DMS153 treated with DMSO at 0.1 percent for 48 hours (cell line): ENCODE results near the gene NRN1L.
"Not testable (repeated sequence)": the region's sequence is repeated elsewhere in the genome, so short reads cannot be mapped to it uniquely, and the experiment has no call there.

ENCODE experiments used
- DNase-seq: peaks from one replicate; lab custom pipeline; 2025; ENCODE audit not compliant: unreplicated experiment; lab: John Stamatoyannopoulos, UW

Gene NRN1L

DNA sequence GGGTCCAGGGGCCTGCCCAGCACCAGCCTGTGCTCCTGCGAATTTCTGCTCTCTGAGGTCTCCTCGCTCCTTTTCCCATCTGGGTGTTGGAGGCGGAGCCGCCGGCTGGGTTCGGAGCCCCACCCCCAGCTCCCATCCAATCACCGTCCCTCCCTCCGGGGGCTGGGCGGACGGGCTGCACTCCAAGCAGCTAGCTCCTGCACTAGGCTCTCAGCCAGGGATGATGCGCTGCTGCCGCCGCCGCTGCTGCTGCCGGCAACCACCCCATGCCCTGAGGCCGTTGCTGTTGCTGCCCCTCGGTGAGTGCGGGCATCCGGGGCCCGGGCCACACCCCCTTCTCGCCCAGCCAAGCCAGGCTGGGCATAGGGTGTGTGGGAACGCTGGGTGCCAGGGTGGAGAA is at the start of gene NRN1L:
TSS of gene NRN1L (plus strand) at position 202 of the 400 bp plus-strand sequence. CDS start at position 221, 19 bp downstream.
- peak; percentile 66 for DNase-seq

DNA sequence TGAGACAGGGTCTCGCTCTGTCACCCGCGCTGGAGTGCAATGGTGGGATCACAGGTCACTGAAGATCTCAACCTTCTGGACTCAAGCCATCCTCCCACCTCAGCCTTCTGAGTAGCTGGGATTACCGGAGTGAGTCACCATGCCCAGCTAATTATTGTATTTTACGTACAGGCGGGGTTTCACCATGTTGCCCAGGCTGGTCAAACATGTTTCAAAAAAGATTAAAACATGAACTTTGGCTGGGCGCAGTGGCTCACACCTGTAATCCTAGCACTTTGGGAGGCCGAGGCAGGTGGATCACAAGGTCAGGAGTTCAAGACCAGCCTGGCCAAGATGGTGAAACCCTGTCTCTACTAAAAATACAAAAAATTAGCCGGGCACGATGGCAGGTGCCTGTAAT is 47.5 kb upstream of the NRN1L start:
- not testable (repeated sequence) for DNase-seq

GRCh38 chr16:67837811-67838210 is 46.9 kb upstream of the NRN1L start:
- no peak for DNase-seq

DNA sequence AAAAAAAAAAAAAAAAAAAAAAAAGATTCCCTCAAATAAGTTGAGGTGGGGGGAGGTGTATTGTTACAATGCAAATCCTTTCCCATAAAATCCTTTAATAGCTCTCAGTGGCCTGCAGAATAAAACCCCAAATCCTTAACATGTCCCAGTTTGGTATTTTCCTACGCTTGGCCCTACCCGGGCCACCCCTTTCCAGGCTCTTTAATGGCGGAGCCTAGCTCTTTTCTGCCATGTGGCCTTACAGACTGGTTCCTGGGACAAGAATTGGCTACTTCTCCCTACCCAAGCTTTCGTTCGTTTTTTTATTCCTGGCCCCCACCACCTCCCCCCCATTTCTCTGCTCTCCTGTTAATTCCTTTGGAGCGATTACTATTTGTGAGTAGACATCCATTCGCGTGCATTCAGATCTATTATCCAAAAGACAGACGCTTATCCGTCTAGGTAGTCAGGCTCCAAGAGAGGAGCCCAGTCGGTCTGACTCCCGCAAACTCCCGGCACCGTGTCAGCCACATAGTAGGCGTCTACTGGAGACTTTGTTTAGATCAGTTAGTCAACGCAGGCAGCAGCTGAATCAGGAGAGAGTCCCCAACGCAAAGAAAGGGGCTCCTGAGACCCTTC is 43.4 kb upstream of the NRN1L start:
- DNase-seq: no peak

GRCh38 chr16:67841816-67842508 is 42.7 kb upstream of the NRN1L start, which contains the start of gene THAP11:
TSS of gene THAP11 (plus strand) at chr16:67842320. CDS start at chr16:67842555, 235 bp downstream.
- peak; percentile 91 for DNase-seq

DNA sequence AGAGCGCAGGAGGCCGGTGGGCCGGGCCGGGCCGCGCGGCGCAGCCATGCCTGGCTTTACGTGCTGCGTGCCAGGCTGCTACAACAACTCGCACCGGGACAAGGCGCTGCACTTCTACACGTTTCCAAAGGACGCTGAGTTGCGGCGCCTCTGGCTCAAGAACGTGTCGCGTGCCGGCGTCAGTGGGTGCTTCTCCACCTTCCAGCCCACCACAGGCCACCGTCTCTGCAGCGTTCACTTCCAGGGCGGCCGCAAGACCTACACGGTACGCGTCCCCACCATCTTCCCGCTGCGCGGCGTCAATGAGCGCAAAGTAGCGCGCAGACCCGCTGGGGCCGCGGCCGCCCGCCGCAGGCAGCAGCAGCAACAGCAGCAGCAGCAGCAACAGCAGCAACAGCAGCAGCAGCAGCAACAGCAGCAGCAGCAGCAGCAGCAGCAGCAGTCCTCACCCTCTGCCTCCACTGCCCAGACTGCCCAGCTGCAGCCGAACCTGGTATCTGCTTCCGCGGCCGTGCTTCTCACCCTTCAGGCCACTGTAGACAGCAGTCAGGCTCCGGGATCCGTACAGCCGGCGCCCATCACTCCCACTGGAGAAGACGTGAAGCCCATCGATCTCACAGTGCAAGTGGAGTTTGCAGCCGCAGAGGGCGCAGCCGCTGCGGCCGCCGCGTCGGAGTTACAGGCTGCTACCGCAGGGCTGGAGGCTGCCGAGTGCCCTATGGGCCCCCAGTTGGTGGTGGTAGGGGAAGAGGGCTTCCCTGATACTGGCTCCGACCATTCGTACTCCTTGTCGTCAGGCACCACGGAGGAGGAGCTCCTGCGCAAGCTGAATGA is 42.0 kb upstream of the NRN1L start:
- DNase-seq: no peak

GRCh38 chr16:67843343-67843765 is 41.3 kb upstream of the NRN1L start:
- DNase-seq: no peak

DNA sequence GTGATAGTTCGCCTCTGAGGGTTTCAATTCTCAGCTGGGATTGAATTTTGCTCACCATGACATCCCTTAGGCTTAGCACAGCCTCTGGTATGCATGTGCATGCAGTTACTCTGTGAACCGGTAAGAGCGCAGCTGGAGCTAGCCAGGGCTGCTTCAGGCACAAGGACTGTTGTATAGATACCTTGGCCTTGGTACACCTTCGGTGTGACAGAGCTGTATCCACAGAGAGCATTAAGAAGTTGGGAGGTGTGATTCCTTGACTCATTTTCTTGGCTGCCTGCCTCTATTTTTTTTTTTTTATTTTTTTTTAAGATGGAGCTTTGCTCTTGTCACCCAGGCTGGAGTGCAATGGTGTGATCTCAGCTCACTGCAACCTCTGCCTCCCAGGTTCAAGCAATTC is 40.2 kb upstream of the NRN1L start:
- DNase-seq: no peak

DNA sequence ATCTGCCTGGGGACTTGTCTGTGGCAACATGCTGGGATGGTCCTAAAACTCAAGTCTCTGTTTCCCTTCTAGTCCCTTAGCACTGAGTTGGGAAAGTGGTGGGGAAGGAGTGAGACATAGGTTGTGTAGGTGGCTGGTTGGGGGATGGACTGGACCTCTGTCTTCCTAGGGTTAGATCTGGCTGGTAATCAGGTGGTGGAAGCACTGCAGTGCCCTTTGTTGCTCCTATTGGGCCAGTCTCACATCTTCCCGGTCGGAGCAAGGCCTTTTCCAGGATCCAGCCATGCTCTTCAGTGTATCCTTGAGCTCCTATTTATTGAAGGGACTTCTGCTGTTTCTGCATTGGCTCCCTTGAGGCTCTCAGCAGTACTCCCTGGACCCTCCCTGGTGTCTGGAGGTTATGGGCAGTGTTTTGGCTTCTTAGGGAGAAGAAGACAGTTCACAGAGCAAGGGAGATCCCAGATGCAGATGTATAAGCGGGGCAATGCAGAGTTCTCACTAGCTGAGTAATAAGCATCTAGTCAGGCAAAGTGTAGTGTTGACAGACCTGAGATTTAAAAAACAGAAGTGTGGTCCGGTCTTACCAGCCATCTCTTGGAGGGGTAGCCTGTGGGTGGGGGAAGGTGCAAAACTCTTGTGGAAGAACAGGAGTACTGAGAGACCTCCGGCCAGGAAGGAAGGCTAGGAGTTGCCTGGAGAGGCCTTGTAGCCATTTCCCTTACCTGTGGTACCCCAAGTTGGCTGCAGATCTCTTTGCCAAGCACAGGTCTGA is 39.2 kb upstream of the NRN1L start:
- no peak for DNase-seq

- DNase-seq: no peak
These were observed 38.7 kb upstream of the NRN1L start for GRCh38 chr16:67846063-67846319.

DNA sequence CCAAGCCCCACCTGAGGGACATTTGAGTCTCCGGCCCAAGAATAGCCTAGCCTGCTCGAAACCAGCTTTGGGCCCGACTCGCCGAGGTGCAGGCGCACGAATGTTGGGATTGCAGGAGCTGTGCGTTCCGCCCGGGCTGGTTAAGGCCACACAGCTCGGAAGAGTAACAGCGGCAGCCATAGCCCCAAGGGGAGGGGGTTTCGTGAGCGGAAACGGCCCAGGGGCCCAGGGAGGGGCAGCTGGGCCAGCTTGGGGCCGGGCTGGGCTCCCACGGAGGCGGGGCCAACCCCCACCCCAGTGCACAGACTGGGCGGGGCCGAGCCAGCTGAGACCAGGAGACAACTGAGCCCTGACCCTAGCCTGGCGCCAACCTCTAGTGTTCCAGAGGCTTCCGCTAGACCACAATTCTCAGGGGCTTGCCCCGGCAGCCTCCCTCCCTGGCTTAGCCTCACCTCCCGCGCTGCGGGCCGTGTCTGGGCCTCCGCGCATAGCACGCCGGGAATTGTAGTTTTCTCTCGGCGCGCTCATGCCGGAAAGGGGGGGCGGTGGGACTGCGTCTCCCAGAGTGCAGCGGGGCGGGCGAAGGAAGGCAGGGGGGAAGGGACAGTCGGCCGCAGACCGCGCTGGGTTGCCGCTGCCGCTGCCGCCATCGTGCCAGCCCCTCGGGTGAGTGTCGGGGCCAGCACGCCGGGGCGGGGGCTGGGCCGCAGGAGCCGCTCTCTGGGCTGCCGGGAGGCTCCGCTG is 38.2 kb upstream of the NRN1L start, which contains the start of gene NUTF2:
TSS of gene NUTF2 (plus strand) at position 614 of the 744 bp plus-strand sequence. CDS start 18,198 bp downstream, outside the sequence.
- peak; percentile 93 for DNase-seq

DNA sequence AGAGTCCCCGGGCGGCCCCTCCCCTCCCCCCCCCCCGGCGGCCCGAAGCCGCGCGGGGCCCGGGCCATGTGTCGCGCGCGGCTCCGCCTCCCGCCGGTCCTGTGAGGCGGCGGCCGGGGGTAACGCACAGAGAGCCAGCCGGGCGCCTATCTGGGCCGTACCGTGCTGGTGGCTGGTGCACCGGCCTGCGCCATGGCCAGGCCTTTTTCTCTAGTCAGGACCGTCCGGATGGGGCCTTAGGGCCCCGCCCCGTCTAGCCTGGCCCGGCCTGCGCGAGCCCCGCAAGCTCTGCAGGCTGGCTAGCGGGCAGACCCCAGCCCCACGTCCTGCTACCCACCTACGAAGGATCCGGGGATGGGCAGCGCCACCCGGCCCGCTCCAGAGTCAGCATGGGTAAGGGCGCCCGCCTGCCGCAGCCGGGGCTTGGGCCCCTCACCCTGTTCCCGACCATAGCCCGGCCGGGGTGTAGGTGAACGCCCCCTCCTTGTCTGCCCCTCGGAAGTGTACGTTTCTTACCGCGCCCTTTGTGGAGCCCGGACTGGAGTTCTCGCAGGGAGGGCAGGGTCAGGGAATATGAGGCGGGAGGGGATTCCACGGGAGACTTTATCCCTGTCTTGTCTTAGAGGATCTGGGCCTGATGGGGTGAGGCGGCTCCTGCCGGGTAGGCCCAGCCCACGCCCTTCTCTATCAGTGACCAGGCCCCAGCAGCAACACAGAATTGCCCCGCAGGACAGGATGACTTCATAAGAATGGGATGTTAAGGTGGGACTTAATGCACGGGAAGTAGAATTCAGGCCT is 37.4 kb upstream of the NRN1L start, which contains the start of gene CENPT:
TSS of gene CENPT (minus strand) at position 630 of the 798 bp plus-strand sequence. CDS start 13,834 bp downstream, outside the sequence.
- no peak for DNase-seq

DNA sequence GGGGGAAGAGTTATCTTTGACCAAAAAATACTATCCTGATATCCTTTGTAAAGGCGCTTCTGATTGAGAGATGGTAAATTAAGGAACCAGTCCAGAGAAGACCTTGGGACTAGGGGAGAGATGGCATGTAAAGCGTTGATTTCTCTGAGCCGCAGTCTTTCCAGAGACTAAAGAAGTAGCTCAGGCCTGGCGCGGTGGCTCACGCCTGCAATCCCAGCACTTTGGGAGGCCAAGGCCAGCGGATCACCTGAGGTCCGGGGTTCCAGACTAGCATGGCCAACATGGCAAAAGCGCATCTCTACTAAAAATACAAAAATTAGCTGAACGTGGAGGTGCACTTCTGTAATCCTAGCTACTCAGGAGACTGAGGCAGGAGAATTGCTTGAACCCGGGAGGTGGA is 36.6 kb upstream of the NRN1L start:
- no peak for DNase-seq

DNA sequence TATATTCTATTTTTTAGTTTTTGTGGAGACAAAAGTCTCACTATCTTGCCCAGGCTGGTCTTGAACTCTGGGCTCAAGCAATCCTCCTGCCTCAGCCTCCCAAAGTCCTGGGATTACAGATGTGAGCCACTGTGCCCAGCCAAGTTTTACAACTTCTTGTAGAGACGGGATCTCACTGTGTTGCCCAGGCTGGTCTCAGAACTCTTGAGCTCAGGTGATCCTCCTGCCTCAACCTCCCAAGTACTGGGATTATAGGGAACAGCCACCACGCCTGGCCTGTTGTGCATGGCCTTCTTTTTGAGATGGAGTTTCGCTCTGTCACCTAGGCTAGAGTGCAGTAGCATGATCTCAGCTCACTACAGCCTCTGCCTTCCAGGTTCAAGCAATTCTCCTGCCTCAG is 31.0 kb upstream of the NRN1L start:
- DNase-seq: no peak

DNA sequence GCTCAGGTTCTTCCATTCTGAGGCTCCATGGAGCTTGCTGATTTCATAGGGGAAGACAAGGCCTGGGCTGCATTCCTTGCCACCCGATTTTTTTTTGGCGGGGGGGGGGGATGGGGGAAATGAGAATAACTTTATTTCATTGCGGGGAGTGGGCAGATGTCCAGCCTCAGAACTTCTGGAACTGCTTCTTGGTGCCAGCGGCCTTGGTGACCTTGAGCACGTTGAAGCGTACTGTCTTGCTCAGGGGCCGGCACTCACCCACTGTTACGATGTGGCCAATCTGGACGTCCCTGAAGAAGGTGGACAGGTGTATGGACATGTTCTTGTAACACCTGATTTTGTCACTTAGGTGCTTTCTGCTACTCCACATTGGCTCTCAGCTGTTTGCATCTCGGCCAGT is 28.9 kb upstream of the NRN1L start:
- DNase-seq: no peak

DNA sequence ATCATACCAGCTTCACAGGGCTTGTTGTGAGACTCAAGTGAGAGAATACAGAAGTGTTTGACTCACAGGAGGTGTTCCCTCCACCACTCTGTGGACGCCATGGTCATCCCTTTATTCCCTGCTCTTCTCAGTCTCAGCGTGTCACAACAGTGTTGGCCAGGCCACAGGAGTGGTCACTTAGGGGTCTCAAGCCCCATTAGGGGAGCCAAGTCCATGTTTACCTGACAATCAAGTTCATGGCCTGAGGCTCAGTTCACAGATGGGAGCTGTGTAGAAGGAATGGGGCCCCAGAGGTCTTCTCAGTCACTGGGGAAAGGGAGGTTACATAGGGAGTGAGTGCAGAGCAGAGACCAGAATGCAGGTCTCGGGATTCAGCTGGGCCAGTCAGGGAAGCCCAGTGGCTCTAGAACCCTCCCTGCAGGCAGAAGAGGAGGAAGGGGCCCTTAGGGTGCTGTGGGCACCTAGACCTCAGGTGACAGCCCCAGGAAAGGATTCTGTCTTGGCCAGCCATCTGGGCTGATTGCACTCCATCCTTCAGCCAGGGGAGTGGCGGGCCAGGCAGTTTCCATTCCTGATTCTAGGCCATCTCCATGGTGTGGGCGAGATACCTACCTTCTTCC is 27.6 kb upstream of the NRN1L start:
- no peak for DNase-seq

DNA sequence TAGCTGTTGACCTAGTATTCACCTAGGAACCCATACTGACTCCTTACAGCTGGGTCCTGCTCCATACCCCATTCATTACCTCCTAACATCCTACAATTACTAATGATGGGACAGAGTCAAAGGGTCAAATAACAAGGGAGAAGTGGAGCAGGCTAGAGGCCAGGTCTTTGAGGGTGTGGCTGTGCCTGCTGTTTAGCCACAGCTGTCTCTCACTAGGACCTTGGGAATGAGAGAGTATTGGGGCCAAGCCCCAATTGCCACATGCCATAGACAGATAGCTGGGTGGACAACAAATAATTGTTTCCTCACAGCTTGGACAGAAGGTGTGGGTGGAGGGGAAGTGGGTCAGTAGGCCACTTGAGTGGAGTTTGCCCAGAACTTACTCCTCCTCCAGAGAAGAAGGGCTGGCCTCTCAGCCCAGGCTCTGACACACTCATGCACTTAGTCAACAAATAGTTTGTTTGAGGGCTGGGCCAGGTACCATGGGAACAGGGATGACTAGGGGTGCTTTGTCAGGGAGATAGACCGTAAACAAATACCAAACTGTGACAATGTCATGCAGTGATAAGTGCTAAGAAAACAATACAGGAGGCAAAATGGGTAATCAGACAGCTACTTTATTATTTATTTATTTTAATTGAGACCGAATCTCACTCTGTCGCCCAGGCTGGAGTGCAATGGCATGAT is 27.0 kb upstream of the NRN1L start:
- peak; percentile 65 for DNase-seq

DNA sequence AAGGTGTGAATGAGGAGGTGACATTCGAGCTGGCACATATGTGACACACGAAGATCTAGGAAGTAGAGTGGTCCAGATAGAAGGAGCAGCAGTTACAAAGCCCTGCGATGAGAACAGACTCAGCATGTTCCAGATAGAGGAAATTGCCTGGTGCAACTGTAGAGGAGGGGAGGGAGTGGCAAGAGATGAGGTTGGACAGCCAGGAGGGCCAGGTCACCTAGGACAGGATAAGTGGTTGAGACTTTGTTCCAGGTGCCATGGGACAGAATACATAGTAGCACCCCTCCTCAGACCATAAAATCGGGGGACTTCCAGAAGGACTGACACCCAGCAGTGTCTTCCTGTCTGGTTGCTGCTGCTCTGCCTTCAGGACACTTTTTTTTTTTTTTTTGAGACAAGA is 26.2 kb upstream of the NRN1L start:
- no peak for DNase-seq
